ENCODE results near the gene INF2.

The INF2 gene

GRCh38 chr14:104730487-104730886 is 41.1 kb downstream of the INF2 start:
- no peaks in the 10 kb centered on the region for H3K27me3 Mint-ChIP-seq
- H3K27ac Mint-ChIP-seq, result no peak overlapping the region
- H3K4me3 Mint-ChIP-seq, result no peak overlapping the region
- H3K9me3 Mint-ChIP-seq, result no peaks in the 10 kb centered on the region
- no peaks in the 10 kb centered on the region for H3K4me1 Mint-ChIP-seq (ENCODE audit: low read depth)
- no peak for DNase-seq
- no peaks in the 10 kb centered on the region for H3K36me3 Mint-ChIP-seq (ENCODE audit: low read depth)

- Mint-ChIP-seq H3K27me3 (no peaks in the 10 kb centered on the region), H3K27ac (no peak overlapping the region), H3K4me3 (no peak overlapping the region), H3K36me3 (ENCODE audit: low read depth) (no peaks in the 10 kb centered on the region), H3K4me1 (ENCODE audit: low read depth) (no peaks in the 10 kb centered on the region), H3K9me3 (no peaks in the 10 kb centered on the region)
- no peak for DNase-seq
These were observed 42.2 kb downstream of the INF2 start for GRCh38 chr14:104731320-104732294.

GRCh38 chr14:104732355-104732804 is 43.0 kb downstream of the INF2 start:
- H3K4me3 Mint-ChIP-seq, result no peak overlapping the region

GRCh38 chr14:104732931-104733681 is 43.7 kb downstream of the INF2 start:
- H3K27ac Mint-ChIP-seq, result no peak overlapping the region
- H3K27me3 Mint-ChIP-seq, result no peaks in the 10 kb centered on the region
- H3K36me3 Mint-ChIP-seq (ENCODE audit: low read depth), result no peaks in the 10 kb centered on the region
- no peaks in the 10 kb centered on the region for H3K4me1 Mint-ChIP-seq (ENCODE audit: low read depth)
- DNase-seq, result no peak
- no peaks in the 10 kb centered on the region for H3K9me3 Mint-ChIP-seq
- no peak overlapping the region for H3K4me3 Mint-ChIP-seq

More at GRCh38 chr14:104732355-104732804, 43.0 kb downstream of the INF2 start:
- no peaks in the 10 kb centered on the region for H3K9me3 Mint-ChIP-seq
- H3K27me3 Mint-ChIP-seq, result no peaks in the 10 kb centered on the region
- no peaks in the 10 kb centered on the region for H3K36me3 Mint-ChIP-seq (ENCODE audit: low read depth)
- H3K4me1 Mint-ChIP-seq (ENCODE audit: low read depth), result no peaks in the 10 kb centered on the region
- no peak overlapping the region for H3K27ac Mint-ChIP-seq
- no peak for DNase-seq

- Mint-ChIP-seq H3K27ac (no peak overlapping the region), H3K9me3 (no peaks in the 10 kb centered on the region), H3K4me3 (no peak overlapping the region)
These were observed 44.7 kb downstream of the INF2 start for GRCh38 chr14:104734051-104734587.

GRCh38 chr14:104734601-104734990 is 45.2 kb downstream of the INF2 start:
- Mint-ChIP-seq H3K36me3 (ENCODE audit: low read depth) (no peaks in the 10 kb centered on the region), H3K9me3 (no peaks in the 10 kb centered on the region), H3K27me3 (no peaks in the 10 kb centered on the region), H3K27ac (no peak overlapping the region), H3K4me3 (no peak overlapping the region), H3K4me1 (ENCODE audit: low read depth) (no peaks in the 10 kb centered on the region)
- DNase-seq, result no peak

More at GRCh38 chr14:104734051-104734587, 44.7 kb downstream of the INF2 start:
- DNase-seq, result no peak
- Mint-ChIP-seq H3K27me3 (no peaks in the 10 kb centered on the region), H3K36me3 (ENCODE audit: low read depth) (no peaks in the 10 kb centered on the region), H3K4me1 (ENCODE audit: low read depth) (no peaks in the 10 kb centered on the region)

- H3K27ac Mint-ChIP-seq, result no peak overlapping the region
- H3K27me3 Mint-ChIP-seq, result no peaks in the 10 kb centered on the region
- H3K4me3 Mint-ChIP-seq, result no peak overlapping the region
- no peaks in the 10 kb centered on the region for H3K36me3 Mint-ChIP-seq (ENCODE audit: low read depth)
- DNase-seq, result no peak
- no peaks in the 10 kb centered on the region for H3K9me3 Mint-ChIP-seq
- H3K4me1 Mint-ChIP-seq (ENCODE audit: low read depth), result no peaks in the 10 kb centered on the region
These were observed 45.8 kb downstream of the INF2 start for GRCh38 chr14:104734991-104735779.

- Mint-ChIP-seq H3K36me3 (ENCODE audit: low read depth) (no peaks in the 10 kb centered on the region), H3K4me1 (ENCODE audit: low read depth) (no peaks in the 10 kb centered on the region), H3K27me3 (no peaks in the 10 kb centered on the region), H3K27ac (no peak overlapping the region), H3K4me3 (no peak overlapping the region), H3K9me3 (no peaks in the 10 kb centered on the region)
- no peak for DNase-seq
These were observed 46.6 kb downstream of the INF2 start for GRCh38 chr14:104735830-104736642.

- Mint-ChIP-seq H3K27ac (no peak overlapping the region), H3K9me3 (no peaks in the 10 kb centered on the region), H3K27me3 (no peaks in the 10 kb centered on the region), H3K36me3 (ENCODE audit: low read depth) (no peaks in the 10 kb centered on the region), H3K4me3 (no peak overlapping the region), H3K4me1 (ENCODE audit: low read depth) (no peaks in the 10 kb centered on the region)
- DNase-seq, result no peak
These were observed 49.1 kb downstream of the INF2 start for GRCh38 chr14:104738375-104739019.

GRCh38 chr14:104739026-104739425 is 49.6 kb downstream of the INF2 start:
- Mint-ChIP-seq H3K9me3 (no peaks in the 10 kb centered on the region), H3K27ac (no peak overlapping the region), H3K36me3 (ENCODE audit: low read depth) (no peaks in the 10 kb centered on the region), H3K4me1 (ENCODE audit: low read depth) (no peaks in the 10 kb centered on the region), H3K27me3 (no peaks in the 10 kb centered on the region), H3K4me3 (no peak overlapping the region)
- no peak for DNase-seq

- Mint-ChIP-seq H3K9me3 (no peaks in the 10 kb centered on the region), H3K4me3 (no peak overlapping the region), H3K27me3 (no peaks in the 10 kb centered on the region), H3K4me1 (ENCODE audit: low read depth) (no peaks in the 10 kb centered on the region), H3K27ac (no peak overlapping the region), H3K36me3 (ENCODE audit: low read depth) (no peaks in the 10 kb centered on the region)
- no peak for DNase-seq
These were observed 50.4 kb downstream of the INF2 start for GRCh38 chr14:104739546-104740516.

- H3K9me3 Mint-ChIP-seq, result no peaks in the 10 kb centered on the region
- DNase-seq, result no peak
- H3K4me3 Mint-ChIP-seq, result no peak overlapping the region
- H3K27ac Mint-ChIP-seq, result no peak overlapping the region
- H3K4me1 Mint-ChIP-seq (ENCODE audit: low read depth), result peaks cover 12% of the 10 kb centered on the region
- no peaks in the 10 kb centered on the region for H3K36me3 Mint-ChIP-seq (ENCODE audit: low read depth)
- H3K27me3 Mint-ChIP-seq, result no peaks in the 10 kb centered on the region
These were observed 51.8 kb downstream of the INF2 start for GRCh38 chr14:104741108-104741802.
